Measurements from ENCODE around the gene PTPRN. TPM values are rescaled to one million over a fixed set of nuclear protein-coding genes. Genes with fewer than 3 reads are reported as not detected.
A peak's percentile ranks its signal among the peaks of the same experiment; 100 is the strongest.

Gene PTPRN
- total and polyA plus RNA-seq, 4 donors = 0.39 TPM; not detected in 3

DNA sequence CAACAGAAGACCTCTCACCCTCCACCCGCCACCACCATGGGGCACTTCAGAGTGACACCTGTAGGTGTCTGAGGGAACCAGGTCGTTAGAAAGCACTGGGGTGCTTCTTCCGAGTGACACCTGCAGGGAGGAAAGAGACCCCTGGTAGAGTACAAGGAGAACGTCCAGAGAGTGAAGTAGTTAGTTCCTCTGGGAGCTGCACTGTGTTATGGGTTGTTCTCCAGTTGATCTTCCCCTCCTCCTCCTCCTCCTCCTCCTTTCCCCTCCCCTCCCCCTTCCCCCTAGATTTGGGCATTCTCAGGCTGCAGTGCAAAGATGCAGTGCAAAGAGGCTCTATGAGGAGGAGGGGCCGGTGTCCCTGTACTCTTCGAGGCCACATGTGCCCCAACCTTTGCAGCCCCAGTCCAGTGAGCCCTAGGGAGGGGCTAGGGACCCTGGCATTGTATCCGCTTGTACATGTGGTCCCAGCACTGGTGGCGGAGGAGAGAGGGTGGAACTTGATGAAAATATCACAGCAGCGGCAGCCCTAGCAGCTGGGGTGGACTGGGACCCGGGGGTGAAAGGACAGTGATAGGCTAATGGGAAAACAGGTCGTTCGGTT, 29.2 kb downstream of the PTPRN start:
- intact Hi-C loops (cut with DNase I) = loop anchor here (1.0 to 2.0 kb wide), 3 partner anchors 9 to 51 kb away; partner anchors contain the start of genes ANKZF1 (in 1 of the 2), ATG9A (in 1 of the 2), TUBA4A (in 1 of the 2) and TUBA4B (in 1 of the 2)
- H3K36me3 ChIP-seq (ENCODE audit: control insufficient read depth in 1 of 2, insufficient read depth in 2 of 2, low read length in 1 of 2) = peaks cover 0 to 6% of the 10 kb centered on the region in 2 donors
- peak in 1 of 2 donors; percentile 68 for DNase-seq

DNA sequence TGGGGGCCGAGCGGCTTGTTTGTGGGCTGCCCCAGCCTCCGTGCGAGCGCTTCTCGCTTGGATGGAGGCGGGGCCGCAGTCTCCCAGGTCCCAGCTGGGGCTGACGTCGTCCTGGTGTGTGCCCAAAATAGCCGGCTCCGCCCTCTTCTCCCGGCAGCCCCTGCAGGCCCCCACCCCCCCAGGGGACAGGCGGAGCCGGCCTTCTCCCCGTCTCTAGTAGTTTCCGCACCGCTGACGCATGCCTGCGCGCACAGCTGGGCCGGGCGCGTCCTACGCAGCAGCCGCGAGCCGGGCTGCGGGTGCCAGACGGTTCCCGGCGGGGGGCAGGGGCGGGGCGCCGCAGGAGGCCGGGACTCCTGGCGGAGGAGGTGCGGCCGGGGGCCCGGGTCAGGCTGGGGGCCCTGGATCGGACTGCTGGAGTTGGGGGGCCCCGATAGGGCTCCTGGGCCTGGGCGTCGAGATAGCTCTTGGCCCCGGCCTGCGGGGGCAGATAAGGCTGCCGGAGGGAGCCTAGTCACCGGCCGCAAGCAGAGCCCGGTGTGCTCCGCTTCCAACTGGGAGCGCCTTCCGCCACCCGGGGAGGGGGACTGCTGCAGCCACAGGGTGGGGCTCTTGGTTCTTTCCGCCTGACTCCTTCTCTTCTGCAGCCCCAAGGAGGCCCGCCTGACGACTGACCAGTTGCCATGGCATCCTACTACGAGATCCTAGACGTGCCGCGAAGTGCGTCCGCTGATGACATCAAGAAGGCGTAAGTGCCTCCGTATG, 29.9 kb downstream of the PTPRN start, which contains the start of gene DNAJB2:
TSS of gene DNAJB2 (plus strand) at position 216 of the 765 bp plus-strand sequence. CDS start at position 684, 468 bp downstream.
- Histone ChIP-seq H3K4me1 (ENCODE audit: control insufficient read depth in 1 of 2, insufficient read depth in 2 of 2, low read length in 2 of 2) (peaks cover 0 to 4% of the 10 kb centered on the region in 2 donors), H3K27me3 (ENCODE audit: control insufficient read depth in 1 of 2, insufficient read depth in 2 of 2, low read length in 1 of 2) (no peaks in the 10 kb centered on the region), H3K27ac (ENCODE audit: low read depth in 1 of 2, low read length in 2 of 2) (peak within 1 kb of the TSS; percentile 53 to 76), H3K4me3 (ENCODE audit: low read length in 2 of 2) (peak within 1 kb of the TSS; percentile 45 to 46), H3K36me3 (ENCODE audit: control insufficient read depth in 1 of 2, insufficient read depth in 2 of 2, low read length in 1 of 2) (peaks cover 0 to 3% of the 10 kb centered on the region in 2 donors), H3K9me3 (ENCODE audit: control insufficient read depth, low read length) (no peaks in the 10 kb centered on the region)
- 0 to 1% methylated on average over 48 to 65 of the region's 65 CpGs for WGBS, 2 donors
- DNase-seq = peak; percentile 100
- intact Hi-C loops (cut with DNase I) = loop anchor here (1.0 to 2.0 kb wide), 3 partner anchors 10 to 50 kb away; partner anchors contain the start of genes ANKZF1 (in 1 of the 2), ATG9A (in 1 of the 2), TUBA4A (in 1 of the 2) and TUBA4B (in 1 of the 2)
- peak; percentile 97 for ATAC-seq (ENCODE audit: low FRiP score)

More for the DNA sequence above, 29.2 kb downstream of the PTPRN start:
- WGBS, 2 donors = 29 to 30% methylated on average over 12 of the region's 12 CpGs
- Histone ChIP-seq H3K9me3 (ENCODE audit: control insufficient read depth, low read length) (no peaks in the 10 kb centered on the region), H3K27ac (ENCODE audit: low read depth in 1 of 2, low read length in 2 of 2) (peak overlapping the region in 1 of 2 donors; percentile 46), H3K4me3 (ENCODE audit: low read length in 2 of 2) (peak overlapping the region; percentile 45 to 46), H3K27me3 (ENCODE audit: control insufficient read depth in 1 of 2, insufficient read depth in 2 of 2, low read length in 1 of 2) (no peaks in the 10 kb centered on the region), H3K4me1 (ENCODE audit: control insufficient read depth in 1 of 2, insufficient read depth in 2 of 2, low read length in 2 of 2) (peaks cover 0 to 4% of the 10 kb centered on the region in 2 donors)
- ATAC-seq (ENCODE audit: low FRiP score) = no peak

DNA sequence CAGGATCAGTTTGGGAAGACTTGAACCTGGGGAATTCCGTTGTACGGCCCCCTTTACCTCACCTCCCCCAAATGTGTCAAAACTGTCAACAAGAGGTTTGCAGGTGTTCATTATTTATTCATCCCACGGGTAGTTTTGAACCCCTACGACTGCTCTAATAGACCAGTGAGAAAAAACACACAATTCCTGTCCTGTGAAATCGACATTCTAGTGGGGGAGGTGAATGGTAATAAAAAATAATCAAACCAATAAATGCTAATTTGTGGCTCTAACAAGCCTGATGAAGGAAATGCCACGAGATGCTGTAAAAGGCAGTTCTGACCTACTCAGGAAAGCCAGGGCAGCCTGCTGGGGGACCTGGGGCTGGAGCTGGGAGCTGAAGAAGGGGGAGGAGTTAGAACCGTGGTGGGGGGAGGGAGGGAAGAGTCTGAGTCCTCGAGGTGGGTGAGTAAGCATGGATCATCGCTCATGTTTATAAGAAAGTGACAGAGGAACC, 30.5 kb downstream of the PTPRN start:
- H3K4me1 ChIP-seq (ENCODE audit: control insufficient read depth in 1 of 2, insufficient read depth in 2 of 2, low read length in 2 of 2) = peaks cover 0 to 4% of the 10 kb centered on the region in 2 donors
- H3K4me3 ChIP-seq (ENCODE audit: low read length in 2 of 2) = peak overlapping the region in 1 of 2 donors; percentile 22
- DNase-seq (no peak), ATAC-seq (ENCODE audit: low FRiP score) (no peak)
- H3K9me3 ChIP-seq (ENCODE audit: control insufficient read depth, low read length) = no peaks in the 10 kb centered on the region
- intact Hi-C loops (cut with DNase I) = loop anchor here (1.0 to 2.0 kb wide), 4 partner anchors 11 to 49 kb away; partner anchors contain the start of genes ANKZF1 (in 1 of the 2), ATG9A (in 1 of the 2), TUBA4A (in 1 of the 2) and TUBA4B (in 1 of the 2)
- H3K36me3 ChIP-seq (ENCODE audit: control insufficient read depth in 1 of 2, insufficient read depth in 2 of 2, low read length in 1 of 2) = peaks cover 0 to 3% of the 10 kb centered on the region in 2 donors
- H3K27me3 ChIP-seq (ENCODE audit: control insufficient read depth in 1 of 2, insufficient read depth in 2 of 2, low read length in 1 of 2) = no peaks in the 10 kb centered on the region
- peak overlapping the region; percentile 53 to 76 for H3K27ac ChIP-seq (ENCODE audit: low read depth in 1 of 2, low read length in 2 of 2)
- WGBS, 2 donors = 14% methylated on average over 9 of the region's 9 CpGs

DNA sequence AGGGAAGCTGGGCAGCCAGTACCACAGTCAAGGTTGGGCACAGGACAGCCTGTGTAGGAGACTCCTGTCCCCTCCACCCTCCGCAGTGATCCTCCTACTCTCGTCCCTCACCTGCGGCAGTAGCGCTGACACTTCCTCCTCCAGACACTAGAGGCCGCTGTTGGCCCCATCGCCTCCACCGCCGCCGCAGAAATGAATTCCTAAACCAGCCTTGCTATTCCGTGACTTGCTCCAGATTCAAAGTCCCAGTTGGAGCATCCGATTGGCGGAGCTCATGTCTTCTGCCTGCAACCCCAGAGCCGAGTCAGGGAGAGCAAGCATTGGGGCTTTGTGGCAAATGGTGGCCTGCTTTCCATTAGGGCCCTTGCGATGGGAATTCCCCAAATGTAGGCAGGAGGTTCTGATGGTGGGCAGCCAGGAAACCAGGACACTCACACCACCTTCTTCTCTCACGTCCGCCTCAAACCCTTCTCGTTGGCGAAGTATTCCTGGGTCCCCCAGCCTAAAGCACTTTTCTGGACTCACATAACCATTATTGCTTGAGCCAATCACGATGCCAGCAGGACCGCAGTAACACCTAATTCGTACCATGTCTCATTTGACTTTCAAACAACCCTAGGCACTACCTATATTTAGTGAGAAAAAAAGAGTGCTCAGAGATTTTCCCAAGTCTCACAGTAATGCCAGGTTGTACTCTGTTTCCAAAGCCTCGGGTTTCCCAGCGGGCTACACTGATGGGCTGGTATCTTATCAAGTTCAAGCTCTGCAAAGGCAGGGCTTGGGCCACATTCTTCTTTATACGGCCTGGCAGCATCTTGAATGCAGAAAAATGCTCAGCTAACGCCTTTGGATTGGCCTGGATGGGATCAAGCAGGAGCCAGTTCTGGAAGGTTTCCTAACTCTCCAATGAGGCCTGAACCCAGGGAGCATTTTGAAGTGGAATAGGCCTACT, 31.2 kb downstream of the PTPRN start:
- Histone ChIP-seq H3K4me3 (ENCODE audit: low read length in 2 of 2) (no peak overlapping the region), H3K4me1 (ENCODE audit: control insufficient read depth in 1 of 2, insufficient read depth in 2 of 2, low read length in 2 of 2) (peaks cover 0 to 4% of the 10 kb centered on the region in 2 donors)
- intact Hi-C loops (cut with DNase I) = loop anchor here (1.0 to 2.0 kb wide), 3 partner anchors 16 to 25 kb away; partner anchors contain the start of genes TUBA4A (in 1 of the 2) and TUBA4B (in 1 of the 2)

DNA sequence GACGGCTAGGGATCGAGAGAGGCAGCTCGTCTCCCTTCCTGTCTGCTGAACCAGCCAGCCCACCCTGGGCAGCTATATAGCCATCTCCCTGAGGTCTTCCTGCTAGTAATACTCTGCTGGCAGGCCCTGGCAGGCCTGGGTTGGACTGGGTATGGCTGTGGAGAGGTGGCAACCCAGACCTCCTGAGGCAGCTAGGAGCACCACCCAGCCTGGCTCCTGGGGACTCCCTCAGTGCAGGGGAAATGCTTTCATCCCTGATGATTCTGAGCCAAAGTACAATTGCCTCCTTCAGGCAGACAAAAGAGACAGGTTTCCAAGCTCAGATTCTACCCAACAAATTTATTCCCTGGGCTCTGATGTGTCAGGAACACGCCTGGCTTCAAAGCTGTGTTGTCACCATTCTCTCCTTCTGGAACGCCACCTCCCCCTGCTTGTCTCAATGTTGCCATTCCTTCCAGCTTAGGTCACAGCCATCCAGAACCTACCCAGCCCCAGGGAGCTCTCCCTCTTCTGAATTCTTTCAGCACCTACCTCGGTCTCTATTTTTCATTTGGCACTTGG, 34.8 kb downstream of the PTPRN start:
- Histone ChIP-seq H3K36me3 (ENCODE audit: control insufficient read depth in 1 of 2, insufficient read depth in 2 of 2, low read length in 1 of 2) (no peaks in the 10 kb centered on the region), H3K4me1 (ENCODE audit: control insufficient read depth in 1 of 2, insufficient read depth in 2 of 2, low read length in 2 of 2) (peaks cover 0 to 4% of the 10 kb centered on the region in 2 donors), H3K9me3 (ENCODE audit: control insufficient read depth, low read length) (no peaks in the 10 kb centered on the region), H3K27ac (ENCODE audit: low read depth in 1 of 2, low read length in 2 of 2) (peak overlapping the region; percentile 93 to 96), H3K27me3 (ENCODE audit: control insufficient read depth in 1 of 2, insufficient read depth in 2 of 2, low read length in 1 of 2) (no peaks in the 10 kb centered on the region), H3K4me3 (ENCODE audit: low read length in 2 of 2) (no peak overlapping the region)
- intact Hi-C loops (cut with DNase I) = no loop called here
- ATAC-seq (ENCODE audit: low FRiP score) (no peak), DNase-seq (peak; percentile 65 to 78)
- 8 to 15% methylated on average over 6 of the region's 6 CpGs for WGBS, 2 donors

More for the DNA sequence above, 31.2 kb downstream of the PTPRN start:
- 23% methylated on average over 25 of the region's 25 CpGs for WGBS, 2 donors
- no peaks in the 10 kb centered on the region for H3K36me3 ChIP-seq (ENCODE audit: control insufficient read depth in 1 of 2, insufficient read depth in 2 of 2, low read length in 1 of 2)
- H3K27ac ChIP-seq (ENCODE audit: low read depth in 1 of 2, low read length in 2 of 2) = peak overlapping the region; percentile 53 to 76
- H3K9me3 ChIP-seq (ENCODE audit: control insufficient read depth, low read length) = no peaks in the 10 kb centered on the region
- DNase-seq (peak; percentile 82 to 92), ATAC-seq (ENCODE audit: low FRiP score) (peak; percentile 72)
- no peaks in the 10 kb centered on the region for H3K27me3 ChIP-seq (ENCODE audit: control insufficient read depth in 1 of 2, insufficient read depth in 2 of 2, low read length in 1 of 2)

DNA sequence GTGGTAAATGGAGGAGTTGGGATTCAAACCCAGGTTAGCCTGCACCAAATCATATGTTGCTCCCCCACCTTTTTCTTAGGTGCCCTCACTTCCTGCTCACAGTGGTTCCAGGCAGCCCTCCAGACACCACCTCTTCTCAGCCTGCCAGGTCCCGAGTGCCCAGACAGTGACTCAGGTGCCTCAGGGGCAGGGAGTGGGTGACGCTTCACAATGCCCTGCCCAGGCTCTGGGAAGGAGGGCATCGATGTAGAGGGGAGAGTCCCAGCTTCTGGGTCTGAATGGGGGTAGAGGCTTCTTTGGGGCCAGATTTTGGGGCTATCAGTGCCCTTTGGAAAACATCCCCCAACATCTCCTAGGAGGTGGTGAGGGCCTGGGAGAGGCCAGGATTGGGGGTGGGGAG, 35.3 kb downstream of the PTPRN start:
- ATAC-seq (ENCODE audit: low FRiP score) (no peak), DNase-seq (peak; percentile 61 to 78)
- no peaks in the 10 kb centered on the region for H3K27me3 ChIP-seq (ENCODE audit: control insufficient read depth in 1 of 2, insufficient read depth in 2 of 2, low read length in 1 of 2)
- H3K4me1 ChIP-seq (ENCODE audit: control insufficient read depth in 1 of 2, insufficient read depth in 2 of 2, low read length in 2 of 2) = peaks cover 0 to 4% of the 10 kb centered on the region in 2 donors
- 21 to 26% methylated on average over 3 of the region's 3 CpGs for WGBS, 2 donors
- intact Hi-C loops (cut with DNase I) = loop anchor here in 1 of 2 donors (2.0 kb wide), 1 partner anchor 15 kb away; no protein-coding TSS in a partner anchor
- no peaks in the 10 kb centered on the region for H3K9me3 ChIP-seq (ENCODE audit: control insufficient read depth, low read length)
- H3K27ac ChIP-seq (ENCODE audit: low read depth in 1 of 2, low read length in 2 of 2) = peak overlapping the region; percentile 93 to 96
- H3K36me3 ChIP-seq (ENCODE audit: control insufficient read depth in 1 of 2, insufficient read depth in 2 of 2, low read length in 1 of 2) = no peaks in the 10 kb centered on the region
- no peak overlapping the region for H3K4me3 ChIP-seq (ENCODE audit: low read length in 2 of 2)

DNA sequence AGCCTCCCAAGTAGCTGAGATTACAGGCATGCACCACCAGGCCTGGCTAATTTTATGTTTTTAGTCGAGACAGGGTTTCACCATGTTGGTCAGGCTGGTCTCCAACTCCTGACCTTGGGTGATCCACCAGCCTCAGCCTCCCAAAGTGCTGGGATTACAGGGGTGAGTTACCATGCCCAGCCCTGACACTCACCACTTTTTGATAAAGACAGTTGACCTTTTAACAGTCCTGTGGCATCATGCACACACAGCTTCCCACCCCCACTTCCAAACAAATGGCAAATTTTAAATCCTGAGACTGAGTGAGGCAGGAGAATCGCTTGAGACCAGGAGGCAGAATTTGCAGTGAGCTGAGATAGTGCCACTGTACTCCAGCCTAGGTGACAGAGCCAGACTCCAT, 36.2 kb downstream of the PTPRN start:
- Histone ChIP-seq H3K36me3 (ENCODE audit: control insufficient read depth in 1 of 2, insufficient read depth in 2 of 2, low read length in 1 of 2) (no peaks in the 10 kb centered on the region), H3K9me3 (ENCODE audit: control insufficient read depth, low read length) (no peaks in the 10 kb centered on the region), H3K27me3 (ENCODE audit: control insufficient read depth in 1 of 2, insufficient read depth in 2 of 2, low read length in 1 of 2) (no peaks in the 10 kb centered on the region), H3K4me1 (ENCODE audit: control insufficient read depth in 1 of 2, insufficient read depth in 2 of 2, low read length in 2 of 2) (peaks cover 0 to 1% of the 10 kb centered on the region in 2 donors), H3K4me3 (ENCODE audit: low read length in 2 of 2) (no peak overlapping the region), H3K27ac (ENCODE audit: low read depth in 1 of 2, low read length in 2 of 2) (no peak overlapping the region)
- ATAC-seq (ENCODE audit: low FRiP score) (no peak), DNase-seq (peak in 1 of 2 donors; percentile 16)
- 88 to 90% methylated on average over 2 of the region's 2 CpGs for WGBS, 2 donors
- intact Hi-C loops (cut with DNase I) = loop anchor here in 1 of 2 donors (2.0 kb wide), 1 partner anchor 14 kb away; no protein-coding TSS in a partner anchor
